GM21825 (cell line): ENCODE data around the gene RBM17.
"Not testable (repeated sequence)": the region's sequence is repeated elsewhere in the genome, so short reads cannot be mapped to it uniquely, and the experiment has no call there.

Source experiments
- ATAC-seq: cut with Tn5 transposase; IDR thresholded peaks from one replicate; pipeline ENCODE4 v1.9.1; 2021; ENCODE audit warnings: mild to moderate bottlenecking, moderate library complexity; ENCODE audit not compliant: unreplicated experiment

Gene RBM17

DNA sequence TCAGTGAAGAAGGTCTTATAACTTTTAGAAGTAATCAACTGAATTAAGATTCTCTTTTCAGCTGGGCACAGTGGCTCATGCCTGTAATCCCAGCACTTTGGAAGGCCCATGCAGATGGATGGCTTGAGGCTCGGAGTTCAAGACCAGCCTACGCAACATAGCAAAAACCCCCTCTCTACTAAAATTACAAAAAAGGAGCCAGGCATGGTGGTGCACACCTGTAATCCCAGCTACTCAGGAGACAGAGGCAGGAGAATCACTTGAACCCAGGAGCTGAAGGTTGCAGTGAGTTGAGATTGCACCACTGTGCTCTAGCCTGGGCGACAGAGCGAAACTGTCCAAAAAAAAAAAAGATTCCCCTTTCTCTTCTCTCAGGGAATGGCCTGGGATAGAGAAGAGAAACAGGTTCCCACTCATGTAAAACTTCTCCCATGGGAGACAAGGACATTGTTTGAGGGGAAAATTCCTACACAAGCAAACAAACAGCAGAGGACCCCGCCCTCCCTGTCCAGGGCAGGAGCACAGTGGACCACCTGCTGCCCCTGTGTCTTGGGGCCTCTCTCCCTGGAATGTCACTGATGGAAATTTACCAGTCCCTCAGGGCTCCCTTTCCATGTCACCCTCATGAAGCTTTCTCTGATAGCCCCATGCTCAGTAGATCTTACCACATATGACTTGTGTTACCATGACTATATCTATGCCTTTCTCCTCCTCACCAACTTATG is 32.3 kb upstream of the RBM17 start:
- ATAC-seq = no peak

DNA sequence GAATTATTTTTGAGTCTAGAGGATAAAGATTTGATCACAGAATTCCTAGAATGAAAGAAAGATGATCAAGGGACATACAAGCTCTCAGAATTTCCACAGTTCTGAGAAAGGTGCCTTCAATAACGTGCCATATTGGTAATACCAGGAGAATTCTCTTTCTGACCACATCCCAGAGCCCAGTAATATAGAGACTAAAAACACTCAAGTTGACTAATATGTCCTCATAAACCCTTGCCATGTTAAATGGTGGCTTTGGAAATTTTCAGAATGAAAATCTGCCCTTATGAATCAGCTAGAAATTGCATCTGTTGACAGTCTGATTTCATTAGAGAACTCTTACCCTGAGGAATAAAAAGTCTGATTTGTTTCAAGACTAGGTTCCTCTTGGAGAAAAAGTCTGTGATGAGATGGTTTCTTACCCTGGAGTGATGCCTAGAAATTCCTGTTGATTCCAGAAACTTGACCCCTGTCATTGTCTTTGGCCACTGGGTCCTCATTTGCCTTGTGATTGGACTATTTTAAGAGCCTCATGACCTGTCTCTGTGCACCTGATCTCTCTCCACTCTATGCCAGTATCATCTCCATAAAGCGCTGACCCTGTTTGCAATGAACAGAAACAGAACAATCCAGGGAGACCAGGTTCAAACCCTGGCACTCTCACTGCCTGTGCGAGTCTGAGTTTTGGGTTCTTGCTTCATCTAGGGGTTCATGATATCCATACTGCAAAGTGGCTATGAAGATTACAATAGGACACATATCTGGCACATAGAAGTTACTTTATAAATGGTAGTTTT is 30.0 kb upstream of the RBM17 start:
- no peak for ATAC-seq

DNA sequence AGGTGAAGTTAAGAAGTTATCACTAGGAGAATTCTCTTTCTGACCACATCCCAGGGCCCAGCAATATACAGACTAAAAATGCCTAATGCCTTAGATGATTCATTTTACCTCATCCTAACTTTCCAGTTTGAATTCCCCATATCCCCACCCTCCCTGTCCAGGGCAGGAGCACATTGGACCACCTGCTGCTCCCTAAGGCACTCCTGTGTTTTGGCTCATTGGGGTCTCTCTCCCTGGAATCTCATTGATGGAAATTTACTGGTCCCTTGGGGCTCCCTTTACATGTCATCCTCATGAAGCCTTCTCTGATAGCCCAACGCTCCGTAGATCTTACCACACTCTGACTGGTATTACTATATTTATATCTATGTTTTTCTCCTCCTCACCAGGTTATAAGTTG is 29.3 kb upstream of the RBM17 start:
- no peak for ATAC-seq

DNA sequence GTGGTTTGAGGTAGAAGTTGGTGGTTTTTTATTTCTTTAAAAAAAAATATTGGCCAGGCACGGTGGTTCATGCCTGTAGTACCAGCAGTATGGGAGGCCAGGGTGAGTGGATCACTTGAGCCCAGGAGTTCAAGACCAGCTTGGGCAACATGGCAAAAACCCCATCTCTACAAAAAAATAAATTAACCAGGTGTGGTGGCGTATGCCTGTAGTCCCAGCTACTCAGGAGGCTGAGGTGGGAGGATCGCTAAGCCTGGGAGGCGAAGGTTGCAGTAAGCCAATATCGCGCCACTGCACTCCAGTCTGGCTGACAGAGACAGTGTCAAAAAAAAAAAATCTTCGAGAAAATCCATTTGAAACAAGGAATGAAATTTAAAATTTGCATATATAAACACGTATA is 27.8 kb upstream of the RBM17 start:
- ATAC-seq = no peak

DNA sequence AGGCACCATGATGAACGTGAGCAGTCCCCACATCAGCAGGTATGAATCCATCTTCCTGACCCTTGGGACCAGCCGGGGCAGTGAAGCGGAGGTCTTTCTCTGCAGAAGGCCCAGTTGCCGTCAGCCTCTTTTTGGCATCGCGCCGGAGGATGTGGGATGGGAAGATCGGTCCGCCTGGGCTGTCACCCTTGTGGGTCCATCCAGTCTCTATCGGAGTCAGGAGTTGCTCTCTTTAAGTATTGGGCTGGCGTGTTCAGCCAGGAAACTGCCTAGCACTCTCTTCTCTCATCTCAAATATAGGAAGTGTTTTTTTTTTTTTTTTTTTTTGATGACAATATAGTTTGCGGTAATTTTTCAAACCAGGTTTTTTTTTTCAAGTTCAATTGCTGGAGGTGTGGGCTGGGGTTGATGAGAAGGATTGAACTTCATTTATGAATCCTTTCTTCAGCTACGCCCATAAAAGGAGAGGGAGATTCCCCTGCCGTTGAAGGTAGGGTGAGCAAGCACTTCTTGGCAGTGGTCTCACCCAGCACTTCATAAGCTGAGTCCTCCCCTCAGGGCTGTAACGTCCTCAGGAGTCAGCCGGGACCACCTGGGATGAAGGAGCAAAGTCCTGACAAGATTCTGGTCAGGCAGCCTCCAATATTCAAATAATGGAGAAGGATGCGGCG is 26.6 kb upstream of the RBM17 start, which contains the start of gene IL2RA:
TSS of gene IL2RA (minus strand) at position 267 of the 671 bp plus-strand sequence. CDS start at position 51, 216 bp downstream.
- no peak for ATAC-seq

DNA sequence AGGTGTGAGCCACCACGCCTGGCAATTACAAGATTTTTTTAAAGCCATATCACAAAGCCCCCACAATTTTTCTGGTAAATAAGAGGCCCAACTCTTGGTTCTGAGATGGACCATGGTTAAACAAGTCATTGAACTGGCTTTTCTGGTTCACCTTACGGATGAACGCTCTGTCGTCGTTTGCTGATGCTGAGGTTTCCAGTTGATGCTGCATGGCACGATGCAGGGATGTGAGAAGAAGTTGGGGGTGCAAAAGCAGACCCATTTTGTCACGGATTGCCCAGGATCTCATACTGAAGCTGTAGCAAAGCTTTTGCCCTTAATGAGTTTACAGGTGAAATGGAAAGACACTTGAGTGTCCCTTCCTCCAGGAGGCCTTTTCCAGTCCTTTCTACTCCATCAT is 24.7 kb upstream of the RBM17 start:
- no peak for ATAC-seq

DNA sequence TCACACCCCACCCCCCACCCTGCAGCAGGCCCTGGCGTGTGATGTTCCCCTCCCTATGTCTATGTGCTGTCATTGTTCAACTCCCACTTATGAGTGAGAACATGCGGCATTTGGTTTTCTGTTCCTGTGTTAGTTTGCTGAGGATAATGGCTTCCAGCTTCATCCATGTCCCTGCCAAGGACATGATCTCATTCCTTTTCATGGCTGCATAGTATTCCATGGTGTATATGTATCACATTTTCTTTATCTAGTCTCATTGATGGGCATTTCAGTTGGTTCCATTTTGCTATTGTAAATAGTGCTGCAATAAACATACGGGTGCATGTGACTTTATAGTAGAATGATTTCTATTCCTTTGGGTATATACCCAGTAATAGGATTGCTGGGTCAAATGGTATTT is 24.1 kb upstream of the RBM17 start:
- ATAC-seq = not testable (repeated sequence)

DNA sequence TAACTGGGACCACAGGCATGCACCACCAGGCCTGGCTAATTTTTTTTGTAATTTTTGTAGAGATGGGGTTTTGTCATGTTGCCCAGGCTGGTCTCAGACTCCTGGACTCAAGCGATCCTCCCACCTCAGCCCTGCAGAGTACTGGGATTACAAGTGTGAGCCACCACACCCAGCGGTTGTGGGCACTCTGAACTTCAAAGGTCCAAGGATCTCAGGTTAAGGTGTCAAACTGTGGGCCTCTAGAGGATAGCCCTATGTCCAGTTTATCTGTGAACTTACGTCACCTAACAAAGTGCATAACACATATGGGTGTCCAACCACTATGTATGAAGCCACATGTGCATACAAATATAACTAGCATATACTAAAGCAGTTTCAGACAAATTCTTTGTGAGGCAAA is 23.4 kb upstream of the RBM17 start:
- no peak for ATAC-seq

DNA sequence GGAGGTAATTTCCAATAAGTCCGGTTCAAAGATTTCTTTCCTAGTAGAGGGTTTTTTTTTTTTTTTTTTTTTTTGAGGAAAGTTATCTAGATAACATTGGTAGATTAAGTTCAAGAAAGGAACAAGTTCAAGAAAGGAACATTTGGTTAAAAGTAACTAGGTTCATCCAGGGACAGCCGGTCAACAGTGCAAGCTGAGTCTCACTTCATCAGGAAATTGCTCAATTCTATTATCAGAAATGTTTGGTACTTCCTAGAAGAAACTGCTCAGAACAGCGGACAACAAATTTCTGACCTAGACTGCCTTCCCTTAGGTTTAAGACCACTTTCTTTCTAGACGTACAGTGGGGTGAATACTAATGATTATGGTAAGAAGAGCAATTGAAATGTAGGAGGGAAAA is 23.0 kb upstream of the RBM17 start:
- ATAC-seq = no peak

DNA sequence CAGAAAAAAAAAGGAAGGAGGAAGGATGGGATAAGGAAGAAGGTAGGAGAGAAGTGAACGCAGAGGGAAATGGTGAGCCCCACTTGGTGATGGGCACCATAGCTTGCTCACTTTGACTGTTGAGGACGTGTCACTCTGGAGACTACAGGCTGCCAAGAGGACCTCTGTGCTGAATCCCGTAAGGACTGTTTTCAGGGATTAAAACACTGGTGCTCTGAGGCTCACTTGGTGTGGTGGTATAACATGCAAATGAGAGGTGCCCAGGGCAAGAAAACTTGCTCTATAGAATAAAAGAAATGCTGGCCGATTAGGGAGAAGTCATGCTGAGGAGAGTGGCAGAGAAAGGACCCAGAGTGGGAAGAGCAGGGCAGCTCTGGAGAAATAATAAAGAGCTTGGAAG is 21.4 kb upstream of the RBM17 start:
- ATAC-seq = no peak

DNA sequence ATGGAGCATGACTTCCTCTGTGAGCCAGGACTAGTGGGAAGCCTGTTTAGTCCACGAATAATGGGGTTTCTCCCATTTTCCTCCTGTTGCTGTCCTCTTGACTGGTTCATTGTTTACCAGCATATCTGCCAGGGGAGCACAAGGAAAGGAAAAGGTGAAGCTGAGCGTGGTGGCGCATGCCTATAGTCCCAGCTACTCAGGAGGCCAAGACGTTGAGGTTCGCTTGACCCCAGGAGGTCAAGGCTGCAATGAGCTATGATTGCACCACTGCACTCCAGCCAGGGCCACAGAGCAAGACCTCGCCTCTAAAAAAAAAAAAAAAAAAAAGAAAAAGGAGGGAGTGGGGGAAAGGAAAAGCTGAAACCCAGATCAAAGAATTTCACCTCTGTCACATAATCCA is 20.8 kb upstream of the RBM17 start:
- no peak for ATAC-seq

DNA sequence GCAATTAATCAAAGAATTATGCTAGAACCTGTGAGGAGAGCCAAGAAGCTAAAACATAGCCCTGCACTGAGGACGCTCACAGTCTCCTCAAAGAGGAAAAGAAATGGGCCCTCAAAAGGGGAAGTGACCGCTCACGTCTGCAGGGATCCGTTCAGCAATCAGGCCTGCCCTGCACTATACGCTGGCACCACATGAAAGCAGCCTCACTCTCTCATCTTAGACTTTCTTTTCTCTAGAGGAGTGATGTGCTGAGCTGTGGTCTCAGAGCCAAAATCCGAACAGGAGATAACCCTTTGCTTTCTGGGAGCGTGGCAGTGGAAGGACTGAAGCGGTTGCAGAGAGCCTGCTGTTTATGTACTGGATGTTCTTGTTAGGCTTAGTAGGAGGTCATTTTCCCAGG is 20.4 kb upstream of the RBM17 start:
- ATAC-seq = peak; percentile 43

DNA sequence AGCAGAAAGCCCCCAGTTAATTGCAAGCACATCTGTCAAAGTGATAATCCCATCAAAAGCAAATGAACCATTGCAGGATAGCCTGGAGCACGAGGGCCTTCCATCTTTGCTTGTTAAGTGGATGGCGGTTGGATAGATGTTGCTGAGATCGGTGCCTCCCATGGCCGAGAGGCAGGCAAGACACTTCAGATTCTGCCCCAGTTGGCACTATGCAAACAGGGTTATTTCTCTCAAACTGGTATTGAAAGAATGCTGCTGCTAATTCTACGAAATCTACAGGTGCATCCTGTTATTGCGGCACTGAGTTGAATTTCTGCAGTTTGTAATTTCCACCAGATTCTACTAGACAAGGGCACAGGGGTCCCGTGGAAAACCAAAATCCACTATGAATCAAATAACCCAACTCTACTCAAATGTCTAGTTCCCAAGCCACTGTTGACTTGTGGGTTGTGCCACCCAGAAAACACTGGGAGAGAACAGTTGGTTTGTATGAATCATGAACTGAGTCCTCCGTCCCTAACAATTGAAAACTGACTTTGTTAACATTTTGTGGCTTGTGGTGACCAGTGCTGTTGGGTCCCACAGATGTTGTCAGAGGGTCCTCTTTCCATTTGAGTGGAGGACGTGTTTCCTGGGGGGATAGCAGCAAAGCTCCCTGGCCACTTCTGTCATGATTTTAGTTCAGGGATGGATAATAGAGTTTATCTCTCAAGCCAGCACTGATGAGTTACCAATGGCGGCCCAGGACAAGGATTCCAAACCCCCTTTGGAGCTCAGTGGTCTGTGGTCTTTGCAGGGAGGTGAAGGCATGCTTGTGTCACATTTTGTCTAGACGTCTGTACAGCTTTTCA is 19.5 kb upstream of the RBM17 start:
- ATAC-seq = no peak

DNA sequence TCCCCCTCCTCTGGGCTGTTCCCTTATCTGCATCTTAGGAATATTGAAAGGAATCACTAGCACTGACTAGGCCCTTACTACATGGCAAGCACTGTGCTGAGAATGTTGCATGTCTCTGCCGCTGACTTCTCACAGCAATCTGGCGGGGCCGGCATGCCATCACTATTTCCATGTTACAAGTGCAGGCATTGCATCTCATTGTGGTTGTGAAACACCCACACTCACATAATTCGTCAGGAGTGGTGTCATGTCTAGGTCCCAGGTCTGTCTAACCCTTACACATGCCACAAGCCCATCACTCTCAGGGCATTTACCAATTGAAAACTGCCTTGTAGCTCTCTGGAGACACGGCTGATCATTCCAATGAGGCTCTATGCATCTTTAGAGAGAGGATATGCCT is 18.2 kb upstream of the RBM17 start:
- no peak for ATAC-seq

DNA sequence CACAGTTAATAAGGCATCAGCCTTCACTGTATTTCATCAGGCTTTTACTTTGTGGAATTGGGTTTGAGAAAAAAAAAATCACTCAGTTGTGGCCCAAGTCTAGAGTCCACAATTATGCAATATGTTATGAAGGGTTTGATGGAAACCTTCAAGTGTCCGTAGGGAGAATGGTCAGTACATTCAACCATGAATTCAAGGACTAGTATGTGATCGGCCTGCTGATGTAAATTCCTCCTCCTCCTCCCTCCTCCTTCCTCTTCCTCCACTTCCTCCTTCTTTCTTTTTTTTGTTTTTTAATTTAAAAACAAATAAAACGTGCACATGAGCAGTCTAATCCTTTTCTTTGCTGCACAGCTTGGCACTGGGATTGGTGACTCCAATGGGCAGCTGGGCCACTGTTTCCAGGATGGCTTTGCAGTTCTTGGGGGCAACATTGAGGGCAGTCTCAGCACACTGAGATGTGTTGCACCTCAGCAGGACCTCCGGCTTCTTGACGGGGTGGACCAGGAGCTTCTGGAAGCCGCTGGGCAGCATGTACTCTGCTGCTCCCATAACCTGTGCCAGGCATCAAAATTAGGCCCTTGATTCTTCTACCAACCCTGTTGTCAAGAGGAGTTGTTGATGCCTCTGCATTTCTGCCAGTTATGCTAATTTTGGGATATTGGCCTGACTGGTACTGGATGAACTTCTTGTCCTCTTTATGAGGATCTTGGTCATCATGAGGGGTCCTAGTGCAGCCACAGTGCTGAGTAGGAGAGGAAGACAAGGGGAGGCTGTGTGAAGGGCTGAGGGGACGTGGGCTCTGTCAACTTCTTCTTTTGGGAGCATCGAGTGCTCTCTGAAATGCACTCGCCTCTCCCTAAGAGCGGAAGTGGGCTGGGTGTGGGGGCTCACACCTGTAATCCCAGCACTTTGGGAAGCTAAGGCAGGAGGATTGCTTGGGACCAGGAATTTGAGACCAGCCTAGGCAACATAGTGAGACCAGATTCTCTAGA is 17.4 kb upstream of the RBM17 start:
- no peak for ATAC-seq

DNA sequence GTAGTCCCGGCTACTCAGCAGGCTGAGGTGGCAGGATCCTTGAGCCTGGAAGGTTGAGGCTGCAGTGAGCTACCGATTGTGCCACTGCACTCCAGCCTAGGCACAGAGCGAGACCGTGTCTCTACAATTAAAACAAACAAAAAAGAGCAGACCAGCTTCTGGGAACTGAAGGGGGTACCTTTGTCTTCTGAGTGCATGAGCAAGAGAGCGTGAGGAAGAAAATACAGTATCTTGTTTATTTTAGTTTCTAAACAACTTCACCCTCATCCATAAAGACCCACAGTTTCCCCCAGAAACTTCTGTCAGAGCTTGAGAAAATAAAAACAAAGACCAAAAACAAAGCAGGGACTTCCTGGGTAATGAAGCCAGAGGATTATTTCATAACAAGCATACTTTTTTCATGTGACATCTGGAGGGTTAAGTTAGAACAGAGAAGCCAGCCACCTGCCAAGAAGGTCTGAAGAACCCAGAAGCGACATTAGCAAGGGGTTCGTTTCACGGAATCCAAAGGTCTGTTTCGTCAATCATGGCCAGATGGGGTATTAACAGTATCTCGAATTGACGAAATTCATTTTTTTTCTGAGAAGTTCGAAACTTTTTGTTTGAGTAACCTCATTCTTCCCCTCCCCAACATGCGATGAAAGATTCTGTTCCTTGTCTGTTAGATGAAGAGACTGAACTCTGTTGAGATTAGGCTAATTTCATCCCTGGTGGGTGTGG is 16.5 kb upstream of the RBM17 start:
- ATAC-seq = peak; percentile 43

DNA sequence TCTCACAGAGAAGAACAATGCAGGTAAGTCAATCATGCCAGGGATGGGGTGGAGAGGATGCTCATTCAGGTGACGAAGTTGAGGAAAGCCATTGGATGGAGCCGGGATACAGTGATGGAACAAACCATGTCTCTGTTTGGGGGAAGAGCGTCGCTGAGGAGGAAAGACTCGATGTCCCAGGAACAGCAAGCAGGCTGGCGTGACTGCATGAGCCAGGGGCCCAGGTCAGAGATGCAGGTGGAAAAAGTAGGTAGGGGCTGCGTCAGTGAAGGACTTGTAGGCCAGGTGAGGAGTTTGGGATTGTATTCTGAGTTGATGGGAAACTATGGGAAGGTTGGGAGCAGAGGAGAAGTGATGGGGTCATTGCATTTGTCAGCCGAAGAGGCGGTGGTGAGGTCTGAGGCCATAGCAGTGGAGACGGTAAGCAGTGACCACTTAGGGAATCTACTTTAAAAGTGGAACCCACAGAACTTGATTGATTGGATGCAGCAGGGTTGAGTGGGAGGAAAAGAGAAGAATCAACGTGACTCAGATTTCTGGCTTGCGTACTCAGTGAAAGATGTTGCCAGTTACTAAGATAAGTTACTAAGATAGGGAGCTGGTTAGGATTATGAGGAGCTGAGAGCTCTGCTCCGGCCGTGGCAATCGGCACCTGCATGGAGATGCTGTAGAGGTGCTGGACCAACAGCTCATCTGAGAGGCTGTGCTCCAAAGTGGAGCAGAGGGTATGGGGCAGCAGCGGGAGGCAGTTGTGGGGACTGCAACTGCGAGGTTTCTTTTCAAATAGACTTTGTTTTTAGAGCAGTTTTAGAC is 14.1 kb upstream of the RBM17 start:
- ATAC-seq = no peak

DNA sequence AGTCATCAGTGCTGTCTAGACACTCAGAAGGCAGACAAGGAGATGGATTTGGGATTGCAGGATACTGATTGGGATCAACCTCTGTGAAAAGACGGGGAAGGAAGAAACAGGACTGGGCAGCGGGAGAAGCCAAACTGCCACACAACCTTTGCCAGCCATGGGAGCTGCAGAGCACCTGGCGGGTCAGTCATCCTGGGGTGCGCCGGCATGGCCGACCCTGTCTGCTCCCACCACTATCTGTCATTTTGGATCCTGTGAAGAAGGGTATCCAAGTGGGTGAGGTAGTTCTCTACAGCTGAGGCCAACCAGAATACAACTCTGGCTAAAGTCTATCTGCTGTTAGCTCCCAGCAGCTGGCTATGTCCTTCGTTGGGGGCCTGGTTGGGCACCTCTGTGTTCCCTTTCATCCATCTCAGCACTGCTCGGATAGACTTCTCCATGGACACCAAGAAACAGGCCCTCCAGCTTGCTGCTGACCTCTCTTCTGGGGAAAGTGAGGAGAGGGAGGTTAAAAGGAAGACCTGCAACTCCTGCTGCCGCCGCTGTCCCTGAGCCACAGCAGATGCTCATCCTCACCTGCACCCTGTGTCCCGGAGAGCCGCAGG is 11.7 kb upstream of the RBM17 start:
- no peak for ATAC-seq
